ENCODE data around the gene SENP1.

- TF ChIP-seq YY1 (IDR thresholded peaks at IDR 0.05; ENCODE audit: insufficient read depth, insufficient read length) (no peak), ZNF274 (IDR thresholded peaks at IDR 0.05; ENCODE audit: low read depth, low read length) (no peak)
Observed at GRCh38 chr12:48068457-48068856, 37.4 kb downstream of the SENP1 start.

Measured in NT2/D1 (cell line).